Measurements from ENCODE around the gene APLN.

Gene APLN

DNA sequence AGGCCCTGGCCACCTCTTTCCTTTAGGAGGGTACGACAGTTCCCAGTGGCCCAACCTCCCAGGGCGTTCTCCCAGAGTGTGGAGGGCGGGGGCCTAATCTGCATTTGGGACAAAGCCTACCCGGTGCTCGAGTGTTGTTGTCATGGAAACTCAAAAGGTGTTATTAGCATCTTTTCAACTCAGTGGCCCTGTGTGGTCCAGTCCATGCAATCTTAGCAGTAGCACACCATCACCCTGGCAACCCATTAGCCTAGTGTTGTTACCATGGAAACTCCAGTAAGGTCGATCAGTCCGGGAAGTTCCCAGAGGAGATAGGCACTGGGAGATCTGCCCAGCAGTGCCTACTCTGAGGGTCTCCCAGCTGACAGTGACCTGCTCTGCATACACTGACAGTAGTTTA is 20.2 kb downstream of the APLN start:
- no peak overlapping the region for H3K27ac ChIP-seq (ENCODE audit: low read depth, low read length)
- H3K36me3 ChIP-seq (ENCODE audit: control insufficient read depth, insufficient read depth, low read length), result no peaks in the 10 kb centered on the region
- H3K4ac ChIP-seq (ENCODE audit: low read depth, low read length), result no peak overlapping the region
- no peak overlapping the region for H3K4me2 ChIP-seq (ENCODE audit: low read length)
- no peaks in the 10 kb centered on the region for H3K4me1 ChIP-seq (ENCODE audit: control insufficient read depth, low read depth, low read length)
- no CpG with 5 or more reads among the region's 7 CpGs for WGBS (ENCODE audit: extremely low coverage, insufficient coverage, low lambda C conversion rate)
- no peak overlapping the region for H3K23ac ChIP-seq (ENCODE audit: low read length)
- H4K8ac ChIP-seq (ENCODE audit: low read depth, low read length), result no peak overlapping the region
- no peak overlapping the region for H3K9ac ChIP-seq (ENCODE audit: low read length)
- no peak overlapping the region for H2BK15ac ChIP-seq (replicated peaks; ENCODE audit: low read depth)
- no peak overlapping the region for H4K5ac ChIP-seq (ENCODE audit: low read length)
- no peak overlapping the region for H2BK5ac ChIP-seq (ENCODE audit: low read length)
- no peak overlapping the region for H3K18ac ChIP-seq (ENCODE audit: low read length)
- H3K79me1 ChIP-seq (ENCODE audit: low read length), result no peaks in the 10 kb centered on the region
- no peak overlapping the region for H2AK5ac ChIP-seq (ENCODE audit: low read length)
- H3K79me2 ChIP-seq (ENCODE audit: control insufficient read depth, insufficient read depth, low read length), result no peaks in the 10 kb centered on the region
- H3K56ac ChIP-seq (ENCODE audit: low read length), result no peak overlapping the region
- DNase-seq, result peak; percentile 60
- no peaks in the 10 kb centered on the region for H3K27me3 ChIP-seq (ENCODE audit: insufficient read depth, low read length, poor library complexity)
- no peak overlapping the region for H2BK120ac ChIP-seq (ENCODE audit: low read depth, low read length)
- H3K4me3 ChIP-seq (ENCODE audit: low read length), result no peak overlapping the region

DNA sequence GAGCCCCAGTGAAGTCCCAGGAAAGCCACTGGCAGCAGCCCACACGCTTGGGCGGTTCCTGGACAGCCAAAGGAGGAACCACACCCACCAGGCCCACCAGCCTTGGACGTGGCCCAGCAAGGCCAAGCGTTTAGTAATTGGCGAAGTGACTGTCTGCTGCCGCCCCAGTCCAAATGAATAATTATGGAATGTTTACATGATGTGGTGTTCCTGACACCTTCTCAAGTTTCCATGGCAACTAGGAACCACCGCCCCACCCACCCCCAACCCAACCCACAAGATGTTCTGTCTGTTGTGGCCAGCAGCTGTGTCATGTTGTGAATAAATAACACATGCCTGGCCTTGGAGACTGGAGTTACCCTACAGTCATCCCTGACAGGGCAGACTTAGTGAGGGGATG is 22.3 kb downstream of the APLN start:
- H2AK5ac ChIP-seq (ENCODE audit: low read length), result no peak overlapping the region
- H3K56ac ChIP-seq (ENCODE audit: low read length), result no peak overlapping the region
- H4K8ac ChIP-seq (ENCODE audit: low read depth, low read length), result no peak overlapping the region
- H3K36me3 ChIP-seq (ENCODE audit: control insufficient read depth, insufficient read depth, low read length), result no peaks in the 10 kb centered on the region
- no peak overlapping the region for H4K5ac ChIP-seq (ENCODE audit: low read length)
- no CpG with 5 or more reads among the region's 7 CpGs for WGBS (ENCODE audit: extremely low coverage, insufficient coverage, low lambda C conversion rate)
- no peak overlapping the region for H2BK5ac ChIP-seq (ENCODE audit: low read length)
- no peak overlapping the region for H3K18ac ChIP-seq (ENCODE audit: low read length)
- H3K27ac ChIP-seq (ENCODE audit: low read depth, low read length), result no peak overlapping the region
- no peak overlapping the region for H3K4me3 ChIP-seq (ENCODE audit: low read length)
- no peak overlapping the region for H3K23ac ChIP-seq (ENCODE audit: low read length)
- H2BK120ac ChIP-seq (ENCODE audit: low read depth, low read length), result no peak overlapping the region
- H3K4ac ChIP-seq (ENCODE audit: low read depth, low read length), result no peak overlapping the region
- H2BK15ac ChIP-seq (replicated peaks; ENCODE audit: low read depth), result no peak overlapping the region
- no peak overlapping the region for H3K4me2 ChIP-seq (ENCODE audit: low read length)
- H3K79me2 ChIP-seq (ENCODE audit: control insufficient read depth, insufficient read depth, low read length), result no peaks in the 10 kb centered on the region
- H3K9ac ChIP-seq (ENCODE audit: low read length), result no peak overlapping the region
- H3K27me3 ChIP-seq (ENCODE audit: insufficient read depth, low read length, poor library complexity), result no peaks in the 10 kb centered on the region
- H3K79me1 ChIP-seq (ENCODE audit: low read length), result no peaks in the 10 kb centered on the region
- no peaks in the 10 kb centered on the region for H3K4me1 ChIP-seq (ENCODE audit: control insufficient read depth, low read depth, low read length)
- no peak for DNase-seq

DNA sequence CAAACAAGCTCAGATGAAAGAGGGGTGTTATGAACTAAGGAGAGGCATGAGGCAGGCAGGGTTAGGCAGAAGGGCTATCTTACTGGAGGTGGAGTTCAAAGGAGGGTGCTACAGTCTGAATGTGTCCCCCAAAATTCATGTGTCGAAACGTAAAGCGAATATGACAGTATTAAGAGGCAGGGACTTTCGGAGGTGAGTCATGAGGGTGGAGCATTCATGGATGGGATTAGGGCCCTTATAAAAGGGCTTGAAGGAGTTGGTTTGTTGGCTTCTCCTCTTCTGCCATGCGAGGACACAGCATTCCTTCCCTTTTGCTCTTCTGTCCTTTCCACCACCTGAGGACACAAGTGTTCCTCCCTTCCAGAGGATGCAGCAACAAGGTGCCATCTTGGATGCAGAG is 22.9 kb downstream of the APLN start:
- no peaks in the 10 kb centered on the region for H3K79me2 ChIP-seq (ENCODE audit: control insufficient read depth, insufficient read depth, low read length)
- no peak overlapping the region for H2AK5ac ChIP-seq (ENCODE audit: low read length)
- no peak overlapping the region for H4K5ac ChIP-seq (ENCODE audit: low read length)
- no peak overlapping the region for H4K8ac ChIP-seq (ENCODE audit: low read depth, low read length)
- no peak overlapping the region for H3K9ac ChIP-seq (ENCODE audit: low read length)
- no peak overlapping the region for H2BK5ac ChIP-seq (ENCODE audit: low read length)
- H3K79me1 ChIP-seq (ENCODE audit: low read length), result no peaks in the 10 kb centered on the region
- no peak overlapping the region for H3K27ac ChIP-seq (ENCODE audit: low read depth, low read length)
- no peaks in the 10 kb centered on the region for H3K36me3 ChIP-seq (ENCODE audit: control insufficient read depth, insufficient read depth, low read length)
- H2BK15ac ChIP-seq (replicated peaks; ENCODE audit: low read depth), result no peak overlapping the region
- no peak overlapping the region for H3K4me3 ChIP-seq (ENCODE audit: low read length)
- WGBS (ENCODE audit: extremely low coverage, insufficient coverage, low lambda C conversion rate), result no CpG with 5 or more reads among the region's 5 CpGs
- no peak overlapping the region for H3K4ac ChIP-seq (ENCODE audit: low read depth, low read length)
- no peak overlapping the region for H3K56ac ChIP-seq (ENCODE audit: low read length)
- DNase-seq, result no peak
- H3K4me1 ChIP-seq (ENCODE audit: control insufficient read depth, low read depth, low read length), result no peaks in the 10 kb centered on the region
- no peaks in the 10 kb centered on the region for H3K27me3 ChIP-seq (ENCODE audit: insufficient read depth, low read length, poor library complexity)
- H3K4me2 ChIP-seq (ENCODE audit: low read length), result no peak overlapping the region
- no peak overlapping the region for H3K18ac ChIP-seq (ENCODE audit: low read length)
- H2BK120ac ChIP-seq (ENCODE audit: low read depth, low read length), result no peak overlapping the region
- H3K23ac ChIP-seq (ENCODE audit: low read length), result no peak overlapping the region

DNA sequence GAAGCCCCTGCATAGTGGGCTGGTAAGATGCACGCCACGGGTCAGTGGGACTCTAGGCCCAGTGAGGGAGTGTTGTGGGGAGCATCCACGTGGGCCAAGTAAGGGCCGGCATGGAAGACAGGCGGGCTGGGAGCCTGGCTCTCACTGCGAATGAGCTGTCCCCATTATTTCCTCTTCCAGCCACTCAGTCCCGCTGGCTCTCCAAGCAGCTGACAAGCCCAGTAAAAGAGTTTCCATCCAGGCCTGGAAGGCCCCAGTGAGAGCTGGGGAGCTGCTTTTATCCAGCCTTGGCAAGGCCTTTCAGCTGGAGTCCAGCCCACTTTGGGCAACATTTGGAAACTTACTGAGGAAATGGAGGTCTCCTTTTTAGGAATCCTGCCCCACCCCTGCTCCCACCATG is 24.9 kb downstream of the APLN start:
- no peaks in the 10 kb centered on the region for H3K27me3 ChIP-seq (ENCODE audit: insufficient read depth, low read length, poor library complexity)
- H3K23ac ChIP-seq (ENCODE audit: low read length), result no peak overlapping the region
- no peak overlapping the region for H2BK15ac ChIP-seq (replicated peaks; ENCODE audit: low read depth)
- H3K4ac ChIP-seq (ENCODE audit: low read depth, low read length), result no peak overlapping the region
- no peak overlapping the region for H3K56ac ChIP-seq (ENCODE audit: low read length)
- DNase-seq, result no peak
- H4K8ac ChIP-seq (ENCODE audit: low read depth, low read length), result no peak overlapping the region
- H3K79me1 ChIP-seq (ENCODE audit: low read length), result no peaks in the 10 kb centered on the region
- no peaks in the 10 kb centered on the region for H3K79me2 ChIP-seq (ENCODE audit: control insufficient read depth, insufficient read depth, low read length)
- WGBS (ENCODE audit: extremely low coverage, insufficient coverage, low lambda C conversion rate), result no CpG with 5 or more reads among the region's 7 CpGs
- no peak overlapping the region for H3K27ac ChIP-seq (ENCODE audit: low read depth, low read length)
- no peak overlapping the region for H2BK5ac ChIP-seq (ENCODE audit: low read length)
- no peak overlapping the region for H2BK120ac ChIP-seq (ENCODE audit: low read depth, low read length)
- no peak overlapping the region for H3K18ac ChIP-seq (ENCODE audit: low read length)
- H3K4me1 ChIP-seq (ENCODE audit: control insufficient read depth, low read depth, low read length), result no peaks in the 10 kb centered on the region
- no peak overlapping the region for H3K4me3 ChIP-seq (ENCODE audit: low read length)
- no peak overlapping the region for H4K5ac ChIP-seq (ENCODE audit: low read length)
- no peak overlapping the region for H3K4me2 ChIP-seq (ENCODE audit: low read length)
- H3K9ac ChIP-seq (ENCODE audit: low read length), result no peak overlapping the region
- H2AK5ac ChIP-seq (ENCODE audit: low read length), result no peak overlapping the region
- H3K36me3 ChIP-seq (ENCODE audit: control insufficient read depth, insufficient read depth, low read length), result no peaks in the 10 kb centered on the region

DNA sequence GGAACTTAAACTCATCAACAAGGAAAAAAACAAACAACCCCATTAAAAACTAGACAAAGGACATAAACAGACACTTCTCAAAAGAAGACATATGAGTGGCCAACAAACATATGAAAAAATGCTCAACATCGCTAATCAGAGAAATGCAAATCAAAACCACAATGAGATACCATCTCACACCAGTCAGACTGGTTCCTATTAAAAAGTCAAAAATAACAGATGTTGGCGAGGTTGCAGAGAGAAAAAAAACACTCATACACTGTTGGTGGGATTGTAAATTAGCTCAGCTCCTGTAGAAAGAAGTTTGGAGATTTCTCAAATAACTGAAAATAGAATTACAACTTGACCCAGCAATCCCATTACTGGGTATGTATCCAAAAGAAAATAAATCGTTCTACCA is 28.7 kb downstream of the APLN start:
- no peaks in the 10 kb centered on the region for H3K4me1 ChIP-seq (ENCODE audit: control insufficient read depth, low read depth, low read length)
- WGBS (ENCODE audit: extremely low coverage, insufficient coverage, low lambda C conversion rate), result no CpG with 5 or more reads among the region's 3 CpGs
- no peaks in the 10 kb centered on the region for H3K36me3 ChIP-seq (ENCODE audit: control insufficient read depth, insufficient read depth, low read length)
- no peak overlapping the region for H3K4me3 ChIP-seq (ENCODE audit: low read length)
- H2AK5ac ChIP-seq (ENCODE audit: low read length), result no peak overlapping the region
- no peak overlapping the region for H3K27ac ChIP-seq (ENCODE audit: low read depth, low read length)
- no peak overlapping the region for H3K4me2 ChIP-seq (ENCODE audit: low read length)
- H2BK120ac ChIP-seq (ENCODE audit: low read depth, low read length), result no peak overlapping the region
- no peak overlapping the region for H3K9ac ChIP-seq (ENCODE audit: low read length)
- H4K5ac ChIP-seq (ENCODE audit: low read length), result no peak overlapping the region
- no peak overlapping the region for H3K56ac ChIP-seq (ENCODE audit: low read length)
- no peaks in the 10 kb centered on the region for H3K79me2 ChIP-seq (ENCODE audit: control insufficient read depth, insufficient read depth, low read length)
- no peak overlapping the region for H4K8ac ChIP-seq (ENCODE audit: low read depth, low read length)
- H3K79me1 ChIP-seq (ENCODE audit: low read length), result no peaks in the 10 kb centered on the region
- no peak overlapping the region for H2BK15ac ChIP-seq (replicated peaks; ENCODE audit: low read depth)
- H3K27me3 ChIP-seq (ENCODE audit: insufficient read depth, low read length, poor library complexity), result no peaks in the 10 kb centered on the region
- DNase-seq, result no peak
- no peak overlapping the region for H2BK5ac ChIP-seq (ENCODE audit: low read length)
- no peak overlapping the region for H3K4ac ChIP-seq (ENCODE audit: low read depth, low read length)
- no peak overlapping the region for H3K18ac ChIP-seq (ENCODE audit: low read length)
- no peak overlapping the region for H3K23ac ChIP-seq (ENCODE audit: low read length)

- Histone ChIP-seq H3K27me3 (ENCODE audit: insufficient read depth, low read length, poor library complexity) (no peaks in the 10 kb centered on the region), H2AK5ac (ENCODE audit: low read length) (no peak overlapping the region), H3K4me1 (ENCODE audit: control insufficient read depth, low read depth, low read length) (no peaks in the 10 kb centered on the region), H2BK15ac (replicated peaks; ENCODE audit: low read depth) (no peak overlapping the region), H3K4me2 (ENCODE audit: low read length) (no peak overlapping the region), H3K27ac (ENCODE audit: low read depth, low read length) (no peak overlapping the region), H3K4ac (ENCODE audit: low read depth, low read length) (no peak overlapping the region), H3K4me3 (ENCODE audit: low read length) (no peak overlapping the region), H3K23ac (ENCODE audit: low read length) (no peak overlapping the region), H4K8ac (ENCODE audit: low read depth, low read length) (no peak overlapping the region), H3K18ac (ENCODE audit: low read length) (no peak overlapping the region), H3K9ac (ENCODE audit: low read length) (no peak overlapping the region), H3K56ac (ENCODE audit: low read length) (no peak overlapping the region), H3K36me3 (ENCODE audit: control insufficient read depth, insufficient read depth, low read length) (no peaks in the 10 kb centered on the region), H2BK120ac (ENCODE audit: low read depth, low read length) (no peak overlapping the region), H3K79me2 (ENCODE audit: control insufficient read depth, insufficient read depth, low read length) (no peaks in the 10 kb centered on the region), H4K5ac (ENCODE audit: low read length) (no peak overlapping the region), H2BK5ac (ENCODE audit: low read length) (no peak overlapping the region), H3K79me1 (ENCODE audit: low read length) (no peaks in the 10 kb centered on the region)
- DNase-seq, result peak; percentile 91
- WGBS (ENCODE audit: extremely low coverage, insufficient coverage, low lambda C conversion rate), result no CpG with 5 or more reads among the region's 10 CpGs
Observed at GRCh38 chrX:129622757-129623301, 31.9 kb downstream of the APLN start.

Data from mesendoderm (in vitro differentiated cells).